Retina (tissue), 1 donor: ENCODE data around the gene SEMA6A.
A peak's percentile ranks its signal among the peaks of the same experiment; 100 is the strongest.
"Not testable (repeated sequence)": the region's sequence is repeated elsewhere in the genome, so short reads cannot be mapped to it uniquely, and the experiment has no call there.

Source experiments
- DNase-seq: peaks from one replicate; pipeline ENCODE4 v3.0.0-alpha.2; 2016

Gene SEMA6A

GRCh38 chr5:116546033-116546742 is 28.4 kb downstream of the SEMA6A start:
- no peak for DNase-seq

GRCh38 chr5:116545465-116545864 is 29.2 kb downstream of the SEMA6A start:
- DNase-seq = not testable (repeated sequence)

GRCh38 chr5:116544531-116545241 is 29.9 kb downstream of the SEMA6A start:
- no peak for DNase-seq

- no peak for DNase-seq
Measured at GRCh38 chr5:116543501-116543900, 31.1 kb downstream of the SEMA6A start.

GRCh38 chr5:116542619-116543018 is 32.0 kb downstream of the SEMA6A start:
- no peak for DNase-seq

GRCh38 chr5:116539222-116539621 is 35.4 kb downstream of the SEMA6A start:
- DNase-seq = no peak

GRCh38 chr5:116536316-116537083 is 38.1 kb downstream of the SEMA6A start:
- no peak for DNase-seq

- DNase-seq = no peak
Measured at GRCh38 chr5:116534964-116535651, 39.5 kb downstream of the SEMA6A start.

GRCh38 chr5:116532762-116533525 is 41.7 kb downstream of the SEMA6A start:
- DNase-seq = no peak

GRCh38 chr5:116531635-116532034 is 43.0 kb downstream of the SEMA6A start:
- DNase-seq = no peak

- DNase-seq = no peak
Measured at GRCh38 chr5:116531117-116531516, 43.5 kb downstream of the SEMA6A start.

GRCh38 chr5:116530276-116530675 is 44.3 kb downstream of the SEMA6A start:
- DNase-seq = no peak

- no peak for DNase-seq
Measured at GRCh38 chr5:116529615-116530014, 45.0 kb downstream of the SEMA6A start.

- peak; percentile 73 for DNase-seq
Measured at GRCh38 chr5:116528519-116529234, 45.9 kb downstream of the SEMA6A start.

- DNase-seq = no peak
Measured at GRCh38 chr5:116527582-116527981, 47.0 kb downstream of the SEMA6A start.

- no peak for DNase-seq
Measured at GRCh38 chr5:116525674-116526073, 48.9 kb downstream of the SEMA6A start.

GRCh38 chr5:116524966-116525365 is 49.7 kb downstream of the SEMA6A start:
- no peak for DNase-seq

GRCh38 chr5:116524051-116524904 is 50.3 kb downstream of the SEMA6A start:
- no peak for DNase-seq

- DNase-seq = not testable (repeated sequence)
Measured at GRCh38 chr5:116523182-116523581, 51.4 kb downstream of the SEMA6A start.

GRCh38 chr5:116522356-116523136 is 52.1 kb downstream of the SEMA6A start:
- no peak for DNase-seq
